ENCODE data around the gene VGLL1.

The VGLL1 gene

GRCh38 chrX:136555694-136556093, 23.7 kb downstream of the VGLL1 start:
- no peak for DNase-seq

- DNase-seq = no peak
These were observed 40.0 kb downstream of the VGLL1 start for GRCh38 chrX:136572030-136572429.

- DNase-seq = no peak
These were observed 42.5 kb downstream of the VGLL1 start for GRCh38 chrX:136574548-136574947.

GRCh38 chrX:136577552-136577951, 45.5 kb downstream of the VGLL1 start:
- DNase-seq = peak; percentile 7 to 68

- no peak for DNase-seq
These were observed 48.3 kb downstream of the VGLL1 start for GRCh38 chrX:136580316-136580715.

GRCh38 chrX:136582624-136583023, 50.6 kb downstream of the VGLL1 start:
- no peak for DNase-seq

GRCh38 chrX:136584545-136584944, 52.5 kb downstream of the VGLL1 start:
- no peak for DNase-seq

- DNase-seq = no peak
These were observed 53.2 kb downstream of the VGLL1 start for GRCh38 chrX:136585262-136585661.

GRCh38 chrX:136585960-136586359, 53.9 kb downstream of the VGLL1 start:
- no peak for DNase-seq

GRCh38 chrX:136586386-136586785, 54.4 kb downstream of the VGLL1 start:
- no peak for DNase-seq

GRCh38 chrX:136587532-136587931, 55.5 kb downstream of the VGLL1 start:
- DNase-seq = no peak

- no peak for DNase-seq
These were observed 56.0 kb downstream of the VGLL1 start for GRCh38 chrX:136588036-136588435.

- no peak for DNase-seq
These were observed 58.0 kb downstream of the VGLL1 start for GRCh38 chrX:136589966-136590365.

GRCh38 chrX:136597356-136597755, 65.3 kb downstream of the VGLL1 start:
- DNase-seq = no peak

GRCh38 chrX:136597954-136598353, 65.9 kb downstream of the VGLL1 start:
- DNase-seq = no peak

- no peak for DNase-seq
These were observed 66.6 kb downstream of the VGLL1 start for GRCh38 chrX:136598631-136599030.

GRCh38 chrX:136600059-136600458, 68.0 kb downstream of the VGLL1 start:
- DNase-seq = no peak

Data from NCI-H526 (cell line).